ENCODE measurements around the gene BANF1.

The BANF1 gene

GRCh38 chr11:66048547-66049323 lies 46.4 kb downstream of the BANF1 start, which contains the start of gene GAL3ST3:
Gene GAL3ST3 (minus strand): TSS chr11:66049161. CDS start chr11:66045415, 3,746 bp downstream.
- DNase-seq (ENCODE audit: low spot score) = no peak
- Mint-ChIP-seq H3K36me3 (ENCODE audit: low read depth) (peaks cover 15% of the 10 kb centered on the region), H3K27me3 (ENCODE audit: low read depth) (peaks cover 5% of the 10 kb centered on the region), H3K4me3 (peak within 1 kb of the TSS; percentile 21), H3K4me1 (ENCODE audit: low read depth) (peaks cover 30% of the 10 kb centered on the region), H3K27ac (no peak within 1 kb of the TSS), H3K9me3 (no peaks in the 10 kb centered on the region)

- H3K36me3 Mint-ChIP-seq (ENCODE audit: low read depth) = peaks cover 30% of the 10 kb centered on the region
- peaks cover 5% of the 10 kb centered on the region for H3K27me3 Mint-ChIP-seq (ENCODE audit: low read depth)
- H3K27ac Mint-ChIP-seq = peak overlapping the region; percentile 60
- no peaks in the 10 kb centered on the region for H3K9me3 Mint-ChIP-seq
- no peak for DNase-seq (ENCODE audit: low spot score)
- peaks cover 24% of the 10 kb centered on the region for H3K4me1 Mint-ChIP-seq (ENCODE audit: low read depth)
- peak overlapping the region; percentile 100 for H3K4me3 Mint-ChIP-seq
Observed at GRCh38 chr11:66050581-66051231, 48.4 kb downstream of the BANF1 start.

- Mint-ChIP-seq H3K9me3 (no peaks in the 10 kb centered on the region), H3K4me1 (ENCODE audit: low read depth) (peaks cover 23% of the 10 kb centered on the region), H3K27ac (peak overlapping the region; percentile 88), H3K4me3 (peak overlapping the region; percentile 100), H3K36me3 (ENCODE audit: low read depth) (peaks cover 34% of the 10 kb centered on the region), H3K27me3 (ENCODE audit: low read depth) (peaks cover 5% of the 10 kb centered on the region)
- DNase-seq (ENCODE audit: low spot score) = no peak
Observed at GRCh38 chr11:66051371-66051765, 49.1 kb downstream of the BANF1 start.

- Mint-ChIP-seq H3K27ac (peak within 1 kb of the TSS; percentile 99), H3K9me3 (no peaks in the 10 kb centered on the region), H3K4me3 (peak within 1 kb of the TSS; percentile 100), H3K27me3 (ENCODE audit: low read depth) (peaks cover 5% of the 10 kb centered on the region), H3K4me1 (ENCODE audit: low read depth) (peaks cover 23% of the 10 kb centered on the region), H3K36me3 (ENCODE audit: low read depth) (peaks cover 40% of the 10 kb centered on the region)
- DNase-seq (ENCODE audit: low spot score) = peak; percentile 99
Observed at GRCh38 chr11:66051766-66052663, 49.7 kb downstream of the BANF1 start, which contains the start of gene SF3B2. Gene SF3B2 (plus strand): TSS chr11:66052364. CDS start chr11:66052385, 21 bp downstream.

GRCh38 chr11:66052664-66052982 lies 50.3 kb downstream of the BANF1 start:
- Mint-ChIP-seq H3K27me3 (ENCODE audit: low read depth) (peaks cover 5% of the 10 kb centered on the region), H3K4me3 (peak overlapping the region; percentile 100), H3K4me1 (ENCODE audit: low read depth) (peaks cover 23% of the 10 kb centered on the region)

More at GRCh38 chr11:66052664-66052982, 50.3 kb downstream of the BANF1 start:
- no peak for DNase-seq (ENCODE audit: low spot score)
- Mint-ChIP-seq H3K27ac (peak overlapping the region; percentile 99), H3K36me3 (ENCODE audit: low read depth) (peaks cover 45% of the 10 kb centered on the region), H3K9me3 (no peaks in the 10 kb centered on the region)

Measured in T-helper 2 cell treated with Interferon-gamma antibody and Interleukin-4, amounts not matched to agents 5 μg/mL and 100 μg/mL, for 36 hours (primary cell).